ENCODE data around the gene SHCBP1L. TPM values are rescaled to one million over a fixed set of nuclear protein-coding genes. Genes with fewer than 3 reads are reported as not detected.

Gene SHCBP1L
- total RNA-seq, 1 experiment from 2014 or later: not detected

- H3K27me3 ChIP-seq (replicated peaks; ENCODE audit: insufficient read depth, low read depth, low read length, poor library complexity): peaks cover 3% of the 10 kb centered on the region
- no peak for TF ChIP-seq EZH2 (IDR thresholded peaks at IDR 0.05; ENCODE audit: borderline replicate concordance, low read depth, low read length, poor library complexity, severe bottlenecking)
- no peak for TF ChIP-seq CTCF (conservative IDR thresholded peaks at IDR 0.05; ENCODE audit: low read depth, low read length)
- H3K4me3 ChIP-seq (ENCODE audit: low read depth, low read length, poor library complexity, severe bottlenecking): no peak overlapping the region
- intact Hi-C loops (cut with micrococcal nuclease; ENCODE audit: unreplicated experiment): no loop called here
- ChIA-PET POLR2A (ENCODE audit: low non-redundant PET) (no interaction called here), CTCF (no interaction called here)
- no peak for DNase-seq (ENCODE audit: low spot score)
- no peaks in the 10 kb centered on the region for H3K4me1 ChIP-seq (ENCODE audit: insufficient read depth, low read length, poor library complexity, severe bottlenecking)
- H3K9me3 ChIP-seq (ENCODE audit: low read depth, low read length, poor library complexity, severe bottlenecking): peaks cover 5% of the 10 kb centered on the region
- no peak overlapping the region for H3K27ac ChIP-seq (ENCODE audit: low read depth, low read length, poor library complexity, severe bottlenecking)
- no peaks in the 10 kb centered on the region for H3K36me3 ChIP-seq (ENCODE audit: insufficient read depth, low read length, poor library complexity, severe bottlenecking)
- no TSS peak for BruUV-seq (replicated peaks)
These were observed 39.6 kb downstream of the SHCBP1L start for GRCh38 chr1:182913401-182913800.

GRCh38 chr1:182910143-182910542 lies 42.8 kb downstream of the SHCBP1L start:
- BruUV-seq (replicated peaks): no TSS peak
- POLR2A ChIA-PET (ENCODE audit: low non-redundant PET): no interaction called here
- CTCF ChIA-PET: no interaction called here
- TF ChIP-seq CTCF (conservative IDR thresholded peaks at IDR 0.05; ENCODE audit: low read depth, low read length) (no peak), EZH2 (IDR thresholded peaks at IDR 0.05; ENCODE audit: borderline replicate concordance, low read depth, low read length, poor library complexity, severe bottlenecking) (no peak)
- H3K4me3 ChIP-seq (ENCODE audit: low read depth, low read length, poor library complexity, severe bottlenecking): no peak overlapping the region
- intact Hi-C loops (cut with micrococcal nuclease; ENCODE audit: unreplicated experiment): no loop called here
- no peak overlapping the region for H3K27ac ChIP-seq (ENCODE audit: low read depth, low read length, poor library complexity, severe bottlenecking)
- no peaks in the 10 kb centered on the region for H3K36me3 ChIP-seq (ENCODE audit: insufficient read depth, low read length, poor library complexity, severe bottlenecking)
- no peak for DNase-seq (ENCODE audit: low spot score)
- H3K9me3 ChIP-seq (ENCODE audit: low read depth, low read length, poor library complexity, severe bottlenecking): peaks cover 5% of the 10 kb centered on the region
- H3K4me1 ChIP-seq (ENCODE audit: insufficient read depth, low read length, poor library complexity, severe bottlenecking): no peaks in the 10 kb centered on the region
- no peaks in the 10 kb centered on the region for H3K27me3 ChIP-seq (replicated peaks; ENCODE audit: insufficient read depth, low read depth, low read length, poor library complexity)

GRCh38 chr1:182909578-182909977 lies 43.4 kb downstream of the SHCBP1L start:
- H3K4me3 ChIP-seq (ENCODE audit: low read depth, low read length, poor library complexity, severe bottlenecking): no peak overlapping the region
- TF ChIP-seq EZH2 (IDR thresholded peaks at IDR 0.05; ENCODE audit: borderline replicate concordance, low read depth, low read length, poor library complexity, severe bottlenecking) (no peak), CTCF (conservative IDR thresholded peaks at IDR 0.05; ENCODE audit: low read depth, low read length) (no peak)
- no peaks in the 10 kb centered on the region for H3K4me1 ChIP-seq (ENCODE audit: insufficient read depth, low read length, poor library complexity, severe bottlenecking)
- no peaks in the 10 kb centered on the region for H3K27me3 ChIP-seq (replicated peaks; ENCODE audit: insufficient read depth, low read depth, low read length, poor library complexity)
- no TSS peak for BruUV-seq (replicated peaks)
- intact Hi-C loops (cut with micrococcal nuclease; ENCODE audit: unreplicated experiment): no loop called here
- peaks cover 5% of the 10 kb centered on the region for H3K9me3 ChIP-seq (ENCODE audit: low read depth, low read length, poor library complexity, severe bottlenecking)
- ChIA-PET CTCF (no interaction called here), POLR2A (ENCODE audit: low non-redundant PET) (no interaction called here)
- H3K36me3 ChIP-seq (ENCODE audit: insufficient read depth, low read length, poor library complexity, severe bottlenecking): no peaks in the 10 kb centered on the region
- DNase-seq (ENCODE audit: low spot score): no peak
- H3K27ac ChIP-seq (ENCODE audit: low read depth, low read length, poor library complexity, severe bottlenecking): no peak overlapping the region

All from A673 (cell line).